GM23248 (cell line): ENCODE measurements around the gene MASP1.

Experiments
- EZH2 ChIP-seq: fragments of 200-600 bp; sonication (generic); IDR thresholded peaks from 2 replicates; pipeline ENCODE4 v1.6.1; 2018; ENCODE audit warnings: antibody characterized with exemption, mild to moderate bottlenecking; ENCODE audit not compliant: insufficient read depth, poor library complexity, severe bottlenecking
- EZH2phosphoT487 ChIP-seq: fragments of 200-600 bp; sonication (generic); IDR thresholded peaks from 2 replicates; pipeline ENCODE4 v1.6.1; 2018; ENCODE audit warnings: antibody characterized with exemption, moderate library complexity, mild to moderate bottlenecking, low read depth; ENCODE audit not compliant: insufficient read depth

GRCh38 chr3:187207062-187207461 is 84.5 kb downstream of the MASP1 start:
- no peak for TF ChIP-seq EZH2phosphoT487
- TF ChIP-seq EZH2, result no peak
